ENCODE results near the gene PARD6G.

DNA sequence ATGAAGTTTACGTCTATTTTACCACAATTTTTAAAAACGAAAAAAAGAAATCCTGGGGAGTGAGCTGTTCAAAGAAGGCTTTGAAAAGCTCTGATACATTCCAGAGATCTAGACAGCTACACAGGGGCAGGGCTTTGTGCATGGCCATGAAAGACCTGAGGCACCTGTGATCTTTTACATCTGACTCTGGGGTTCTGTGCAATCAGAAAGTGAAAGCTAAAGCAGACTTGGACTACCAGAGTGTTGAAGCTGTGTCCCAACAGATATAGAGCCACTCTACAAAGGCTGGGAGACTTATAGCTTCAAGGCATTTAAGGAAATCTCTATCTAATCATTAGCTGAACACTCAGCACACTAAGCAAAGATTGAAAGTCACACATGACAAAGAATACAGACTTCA is 34.1 kb downstream of the PARD6G start:
- TF ChIP-seq, protein P1, sequence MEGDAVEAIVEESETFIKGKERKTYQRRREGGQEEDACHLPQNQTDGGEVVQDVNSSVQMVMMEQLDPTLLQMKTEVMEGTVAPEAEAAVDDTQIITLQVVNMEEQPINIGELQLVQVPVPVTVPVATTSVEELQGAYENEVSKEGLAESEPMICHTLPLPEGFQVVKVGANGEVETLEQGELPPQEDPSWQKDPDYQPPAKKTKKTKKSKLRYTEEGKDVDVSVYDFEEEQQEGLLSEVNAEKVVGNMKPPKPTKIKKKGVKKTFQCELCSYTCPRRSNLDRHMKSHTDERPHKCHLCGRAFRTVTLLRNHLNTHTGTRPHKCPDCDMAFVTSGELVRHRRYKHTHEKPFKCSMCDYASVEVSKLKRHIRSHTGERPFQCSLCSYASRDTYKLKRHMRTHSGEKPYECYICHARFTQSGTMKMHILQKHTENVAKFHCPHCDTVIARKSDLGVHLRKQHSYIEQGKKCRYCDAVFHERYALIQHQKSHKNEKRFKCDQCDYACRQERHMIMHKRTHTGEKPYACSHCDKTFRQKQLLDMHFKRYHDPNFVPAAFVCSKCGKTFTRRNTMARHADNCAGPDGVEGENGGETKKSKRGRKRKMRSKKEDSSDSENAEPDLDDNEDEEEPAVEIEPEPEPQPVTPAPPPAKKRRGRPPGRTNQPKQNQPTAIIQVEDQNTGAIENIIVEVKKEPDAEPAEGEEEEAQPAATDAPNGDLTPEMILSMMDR (IDR thresholded peaks at IDR 0.05; ENCODE audit: insufficient read depth, low read depth, low read length): no peak
- TF ChIP-seq EZH2 (IDR thresholded peaks at IDR 0.05; ENCODE audit: insufficient read depth, low read length): no peak

Measured in astrocyte (in vitro differentiated cells and primary cell).